Osteocyte (in vitro differentiated cells): ENCODE data around the gene NLRP1. TPM values are rescaled to one million over a fixed set of nuclear protein-coding genes. Genes with fewer than 3 reads are reported as not detected.

Experiments
- DNase-seq: peaks from one replicate; pipeline ENCODE4 v3.0.0; 2021; ENCODE audit warnings: mixed read lengths; ENCODE audit not compliant: unreplicated experiment; ENCODE audit errors: extremely low spot score
- H3K27ac Mint-ChIP-seq: one replicate; pipeline ENCODE4 v1.8.0; 2021; ENCODE audit warnings: mild to moderate bottlenecking, mixed read lengths; ENCODE audit not compliant: unreplicated experiment
- H3K27me3 Mint-ChIP-seq: one replicate; pipeline ENCODE4 v1.8.0; 2021; ENCODE audit warnings: mixed read lengths; ENCODE audit not compliant: unreplicated experiment
- H3K36me3 Mint-ChIP-seq: one replicate; pipeline ENCODE4 v1.8.0; 2021; ENCODE audit warnings: mixed read lengths; ENCODE audit not compliant: unreplicated experiment
- H3K4me1 Mint-ChIP-seq: one replicate; pipeline ENCODE4 v1.8.0; 2021; ENCODE audit warnings: mixed read lengths; ENCODE audit not compliant: unreplicated experiment
- H3K4me3 Mint-ChIP-seq: one replicate; pipeline ENCODE4 v1.8.0; 2021; ENCODE audit warnings: mild to moderate bottlenecking, moderate library complexity, mixed read lengths; ENCODE audit not compliant: unreplicated experiment
- H3K9me3 Mint-ChIP-seq: one replicate; pipeline ENCODE4 v1.8.0; 2021; ENCODE audit warnings: mixed read lengths; ENCODE audit not compliant: unreplicated experiment
- total RNA-seq: library from RNA; stranded (reverse); gene quantifications from 2 replicates; pipeline ENCODE4 v1.2.1, GENCODE V29; 2021
- TF ChIP-seq, protein P1 (sequence below): fragments of 200-600 bp; sonication (generic); IDR thresholded peaks from 2 replicates; pipeline ENCODE4 v1.5.0; 2021; ENCODE audit warnings: antibody characterized with exemption, mild to moderate bottlenecking, moderate library complexity

The NLRP1 gene
- total RNA-seq, 1 donor from 2014 or later: 27.1 TPM

GRCh38 chr17:5624211-5624610 is 39.9 kb upstream of the NLRP1 start:
- Mint-ChIP-seq H3K4me1 (no peaks in the 10 kb centered on the region), H3K27me3 (peaks cover 3% of the 10 kb centered on the region), H3K9me3 (no peaks in the 10 kb centered on the region), H3K27ac (no peak overlapping the region), H3K4me3 (no peak overlapping the region), H3K36me3 (no peaks in the 10 kb centered on the region)
- TF ChIP-seq, protein P1, sequence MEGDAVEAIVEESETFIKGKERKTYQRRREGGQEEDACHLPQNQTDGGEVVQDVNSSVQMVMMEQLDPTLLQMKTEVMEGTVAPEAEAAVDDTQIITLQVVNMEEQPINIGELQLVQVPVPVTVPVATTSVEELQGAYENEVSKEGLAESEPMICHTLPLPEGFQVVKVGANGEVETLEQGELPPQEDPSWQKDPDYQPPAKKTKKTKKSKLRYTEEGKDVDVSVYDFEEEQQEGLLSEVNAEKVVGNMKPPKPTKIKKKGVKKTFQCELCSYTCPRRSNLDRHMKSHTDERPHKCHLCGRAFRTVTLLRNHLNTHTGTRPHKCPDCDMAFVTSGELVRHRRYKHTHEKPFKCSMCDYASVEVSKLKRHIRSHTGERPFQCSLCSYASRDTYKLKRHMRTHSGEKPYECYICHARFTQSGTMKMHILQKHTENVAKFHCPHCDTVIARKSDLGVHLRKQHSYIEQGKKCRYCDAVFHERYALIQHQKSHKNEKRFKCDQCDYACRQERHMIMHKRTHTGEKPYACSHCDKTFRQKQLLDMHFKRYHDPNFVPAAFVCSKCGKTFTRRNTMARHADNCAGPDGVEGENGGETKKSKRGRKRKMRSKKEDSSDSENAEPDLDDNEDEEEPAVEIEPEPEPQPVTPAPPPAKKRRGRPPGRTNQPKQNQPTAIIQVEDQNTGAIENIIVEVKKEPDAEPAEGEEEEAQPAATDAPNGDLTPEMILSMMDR: no peak
- no peak for DNase-seq

- TF ChIP-seq, protein P1: no peak
- H3K4me1 Mint-ChIP-seq: no peaks in the 10 kb centered on the region
- H3K4me3 Mint-ChIP-seq: no peak overlapping the region
- H3K27ac Mint-ChIP-seq: no peak overlapping the region
- no peaks in the 10 kb centered on the region for H3K9me3 Mint-ChIP-seq
- peaks cover 8% of the 10 kb centered on the region for H3K27me3 Mint-ChIP-seq
- H3K36me3 Mint-ChIP-seq: no peaks in the 10 kb centered on the region
- no peak for DNase-seq
These were observed 37.4 kb upstream of the NLRP1 start for GRCh38 chr17:5621729-5622128.

DNA sequence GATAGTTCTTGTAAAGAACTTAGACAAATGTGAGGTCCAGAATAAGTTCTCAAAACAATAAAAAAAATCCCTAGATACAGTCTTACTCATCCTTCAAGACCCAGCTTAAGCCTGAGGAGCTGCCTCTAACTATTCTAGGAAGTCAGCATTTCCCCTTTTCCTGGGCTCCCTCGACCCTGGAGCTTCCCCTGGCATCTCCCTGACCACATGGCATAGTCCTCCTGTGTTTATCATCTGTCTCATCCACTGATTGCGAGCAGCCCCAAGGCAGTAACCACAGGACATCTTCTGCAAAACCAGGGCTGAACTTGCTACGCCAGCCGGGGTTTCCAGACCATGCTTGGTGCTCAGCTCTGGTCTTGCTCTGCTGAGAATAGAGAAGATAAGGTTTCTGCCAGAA is 36.7 kb upstream of the NLRP1 start:
- Mint-ChIP-seq H3K4me1 (no peaks in the 10 kb centered on the region), H3K9me3 (no peaks in the 10 kb centered on the region), H3K27me3 (peaks cover 9% of the 10 kb centered on the region), H3K36me3 (no peaks in the 10 kb centered on the region), H3K4me3 (no peak overlapping the region), H3K27ac (no peak overlapping the region)
- TF ChIP-seq, protein P1: no peak
- DNase-seq: no peak

- Mint-ChIP-seq H3K4me3 (no peak overlapping the region), H3K9me3 (no peaks in the 10 kb centered on the region), H3K4me1 (no peaks in the 10 kb centered on the region), H3K36me3 (no peaks in the 10 kb centered on the region), H3K27ac (no peak overlapping the region), H3K27me3 (peaks cover 9% of the 10 kb centered on the region)
- DNase-seq: no peak
- TF ChIP-seq, protein P1: no peak
These were observed 34.9 kb upstream of the NLRP1 start for GRCh38 chr17:5619088-5619740.

- peaks cover 9% of the 10 kb centered on the region for H3K27me3 Mint-ChIP-seq
- DNase-seq: no peak
- TF ChIP-seq, protein P1: no peak
- no peaks in the 10 kb centered on the region for H3K36me3 Mint-ChIP-seq
- no peak overlapping the region for H3K27ac Mint-ChIP-seq
- no peak overlapping the region for H3K4me3 Mint-ChIP-seq
- no peaks in the 10 kb centered on the region for H3K4me1 Mint-ChIP-seq
- no peaks in the 10 kb centered on the region for H3K9me3 Mint-ChIP-seq
These were observed 34.2 kb upstream of the NLRP1 start for GRCh38 chr17:5618476-5618875.
